Measurements from ENCODE around the gene LAMA3. TPM values are rescaled to one million over a fixed set of nuclear protein-coding genes. Genes with fewer than 3 reads are reported as not detected.
A peak's percentile ranks its signal among the peaks of the same experiment; 100 is the strongest.

Gene LAMA3
- total and polyA plus RNA-seq, 10 of the 15 experiments (the other 5 are each of a cell fraction or from before 2014, with no cell fraction given): 0.37 to 6.5 (median 5.4) TPM

- TF ChIP-seq ZBTB40 (IDR thresholded peaks at IDR 0.05; ENCODE audit: borderline replicate concordance) (no peak), RUNX3 (IDR thresholded peaks at IDR 0.05; ENCODE audit: low read length) (peak; percentile 73), RAD51 (IDR thresholded peaks at IDR 0.05) (no peak), E4F1 (IDR thresholded peaks at IDR 0.05; ENCODE audit: borderline replicate concordance, partially characterized antibody) (no peak), CBFB (IDR thresholded peaks at IDR 0.05; ENCODE audit: low read depth) (no peak), CHD1 (IDR thresholded peaks at IDR 0.05; ENCODE audit: low read depth, low read length) (no peak), SP1 (IDR thresholded peaks at IDR 0.05; ENCODE audit: low read depth, low read length) (no peak), ZSCAN29 (IDR thresholded peaks at IDR 0.05) (no peak), SIX5 (IDR thresholded peaks at IDR 0.05; ENCODE audit: low read depth, low read length, severe bottlenecking) (no peak), NFXL1 (IDR thresholded peaks at IDR 0.05; ENCODE audit: borderline replicate concordance) (no peak), CBX3 (IDR thresholded peaks at IDR 0.05; ENCODE audit: borderline replicate concordance, low read depth) (no peak), FOS (IDR thresholded peaks at IDR 0.05; ENCODE audit: borderline replicate concordance, extremely low read depth, insufficient read length) (no peak), MTA2 (IDR thresholded peaks at IDR 0.05; ENCODE audit: low read depth) (no peak), FOXM1 (IDR thresholded peaks at IDR 0.05; ENCODE audit: low read depth, low read length) (peak; percentile 62; the same call in 1 of the 2 replicates), CREM (IDR thresholded peaks at IDR 0.05; ENCODE audit: low read depth) (peak; percentile 37; the same call in 1 of the 2 replicates), SUZ12 (IDR thresholded peaks at IDR 0.05; ENCODE audit: unreplicated experiment) (no peak), ELK1 (IDR thresholded peaks at IDR 0.05; ENCODE audit: low read depth, low read length) (no peak), ZZZ3 (IDR thresholded peaks at IDR 0.05; ENCODE audit: control insufficient read depth, insufficient read length, low read depth) (no peak), SMC3 (IDR thresholded peaks at IDR 0.05; ENCODE audit: borderline replicate concordance, low read length) (no peak), EED (IDR thresholded peaks at IDR 0.05; ENCODE audit: low read depth) (peak; percentile 85), BMI1 (IDR thresholded peaks at IDR 0.05; ENCODE audit: borderline replicate concordance) (no peak), POLR2A (IDR thresholded peaks at IDR 0.05; ENCODE audit: low read depth, low read length) (no peak), GATAD2B (conservative IDR thresholded peaks at IDR 0.05; ENCODE audit: low read depth) (no peak)
Observed at GRCh38 chr18:23981369-23981980, 292.2 kb downstream of the LAMA3 start (continued).

Data from GM12878 (cell line).